Testis (tissue), 2 donors: ENCODE measurements around the gene GOLGA8R.
"Not testable (repeated sequence)": the region's sequence is repeated elsewhere in the genome, so short reads cannot be mapped to it uniquely, and the experiment has no call there.

Experiments used
- POLR2A ChIP-seq: fragments of 450-650 bp; IDR thresholded peaks from one replicate; pipeline ENCODE4 v1.6.1; 2017; ENCODE audit warnings: antibody characterized with exemption, mild to moderate bottlenecking, moderate library complexity
- TF ChIP-seq, protein P1 (sequence below), 3 experiments: fragments of 450-650 bp in 2 of 3; fragments of 200-600 bp in 1 of 3; sonication (generic) in 1 of 3; IDR thresholded peaks; one replicate each; pipeline ENCODE4 v1.5.1; 2016 to 2019; ENCODE audit warnings: antibody characterized with exemption in 3 of 3, mild to moderate bottlenecking in 2 of 3, moderate library complexity in 1 of 3

DNA sequence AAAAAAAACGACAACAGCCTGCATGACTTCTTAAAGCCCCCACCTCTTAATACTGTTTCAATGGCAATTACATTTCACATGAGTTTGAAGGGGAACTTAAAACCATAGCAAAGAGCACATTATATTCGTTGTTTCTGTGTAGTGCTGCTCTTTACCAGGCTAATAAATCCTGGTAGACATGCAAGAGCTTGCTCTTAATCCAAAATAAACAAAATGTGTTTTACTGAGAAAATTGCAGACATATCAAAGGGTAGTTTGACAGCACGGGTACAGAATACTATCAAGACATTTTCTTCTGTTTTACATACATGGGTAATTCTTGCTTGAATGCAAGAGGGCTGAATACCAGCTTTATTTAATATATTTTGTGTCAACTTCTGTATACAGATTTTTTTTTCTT, 24.3 kb upstream of the GOLGA8R start:
- TF ChIP-seq, protein P1, sequence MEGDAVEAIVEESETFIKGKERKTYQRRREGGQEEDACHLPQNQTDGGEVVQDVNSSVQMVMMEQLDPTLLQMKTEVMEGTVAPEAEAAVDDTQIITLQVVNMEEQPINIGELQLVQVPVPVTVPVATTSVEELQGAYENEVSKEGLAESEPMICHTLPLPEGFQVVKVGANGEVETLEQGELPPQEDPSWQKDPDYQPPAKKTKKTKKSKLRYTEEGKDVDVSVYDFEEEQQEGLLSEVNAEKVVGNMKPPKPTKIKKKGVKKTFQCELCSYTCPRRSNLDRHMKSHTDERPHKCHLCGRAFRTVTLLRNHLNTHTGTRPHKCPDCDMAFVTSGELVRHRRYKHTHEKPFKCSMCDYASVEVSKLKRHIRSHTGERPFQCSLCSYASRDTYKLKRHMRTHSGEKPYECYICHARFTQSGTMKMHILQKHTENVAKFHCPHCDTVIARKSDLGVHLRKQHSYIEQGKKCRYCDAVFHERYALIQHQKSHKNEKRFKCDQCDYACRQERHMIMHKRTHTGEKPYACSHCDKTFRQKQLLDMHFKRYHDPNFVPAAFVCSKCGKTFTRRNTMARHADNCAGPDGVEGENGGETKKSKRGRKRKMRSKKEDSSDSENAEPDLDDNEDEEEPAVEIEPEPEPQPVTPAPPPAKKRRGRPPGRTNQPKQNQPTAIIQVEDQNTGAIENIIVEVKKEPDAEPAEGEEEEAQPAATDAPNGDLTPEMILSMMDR (IDR thresholded peaks at IDR 0.05), result not testable (repeated sequence)
- not testable (repeated sequence) for TF ChIP-seq POLR2A
